ENCODE data around the gene TRABD2B. TPM values are rescaled to one million over a fixed set of nuclear protein-coding genes. Genes with fewer than 3 reads are reported as not detected.

Gene TRABD2B
- total RNA-seq, 2 donors from 2014 or later: 1.1 to 2.1 TPM

DNA sequence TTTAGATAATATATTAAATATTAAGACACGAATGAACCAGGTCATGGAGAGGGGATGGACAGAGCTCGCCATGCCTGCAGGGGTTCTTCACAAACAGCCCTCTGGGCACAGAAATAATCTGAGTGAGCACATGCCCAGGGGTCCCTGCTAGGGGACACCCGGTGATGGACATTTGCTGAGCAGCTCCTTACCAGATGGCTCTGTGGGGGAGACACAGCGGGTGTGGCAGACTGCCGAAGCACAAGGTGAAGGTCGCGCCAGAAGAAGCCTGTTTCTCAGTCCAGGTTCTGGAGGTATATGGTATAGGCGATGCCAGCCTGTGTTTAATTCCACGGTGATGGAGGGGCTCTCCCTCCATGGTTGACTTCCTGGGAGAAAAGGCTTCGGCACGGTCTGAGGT lies 9.6 kb downstream of the TRABD2B start:
- Histone ChIP-seq H3K27ac (no peak overlapping the region), H3K9me3 (no peaks in the 10 kb centered on the region), H3K4me3 (no peak overlapping the region), H3K36me3 (no peaks in the 10 kb centered on the region), H3K4me1 (replicated peaks) (no peaks in the 10 kb centered on the region), H3K27me3 (replicated peaks; ENCODE audit: insufficient read depth) (no peaks in the 10 kb centered on the region)
- intact Hi-C loops (cut with DNase I): no loop called here
- 97% methylated on average over 11 of the region's 11 CpGs for WGBS
- TF ChIP-seq, protein P1, sequence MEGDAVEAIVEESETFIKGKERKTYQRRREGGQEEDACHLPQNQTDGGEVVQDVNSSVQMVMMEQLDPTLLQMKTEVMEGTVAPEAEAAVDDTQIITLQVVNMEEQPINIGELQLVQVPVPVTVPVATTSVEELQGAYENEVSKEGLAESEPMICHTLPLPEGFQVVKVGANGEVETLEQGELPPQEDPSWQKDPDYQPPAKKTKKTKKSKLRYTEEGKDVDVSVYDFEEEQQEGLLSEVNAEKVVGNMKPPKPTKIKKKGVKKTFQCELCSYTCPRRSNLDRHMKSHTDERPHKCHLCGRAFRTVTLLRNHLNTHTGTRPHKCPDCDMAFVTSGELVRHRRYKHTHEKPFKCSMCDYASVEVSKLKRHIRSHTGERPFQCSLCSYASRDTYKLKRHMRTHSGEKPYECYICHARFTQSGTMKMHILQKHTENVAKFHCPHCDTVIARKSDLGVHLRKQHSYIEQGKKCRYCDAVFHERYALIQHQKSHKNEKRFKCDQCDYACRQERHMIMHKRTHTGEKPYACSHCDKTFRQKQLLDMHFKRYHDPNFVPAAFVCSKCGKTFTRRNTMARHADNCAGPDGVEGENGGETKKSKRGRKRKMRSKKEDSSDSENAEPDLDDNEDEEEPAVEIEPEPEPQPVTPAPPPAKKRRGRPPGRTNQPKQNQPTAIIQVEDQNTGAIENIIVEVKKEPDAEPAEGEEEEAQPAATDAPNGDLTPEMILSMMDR (IDR thresholded peaks at IDR 0.05): no peak
- TF ChIP-seq POLR2AphosphoS5 (IDR thresholded peaks at IDR 0.05): no peak
- no peak for TF ChIP-seq POLR2A (IDR thresholded peaks at IDR 0.05)
- no peak for DNase-seq (ENCODE audit: low spot score)

DNA sequence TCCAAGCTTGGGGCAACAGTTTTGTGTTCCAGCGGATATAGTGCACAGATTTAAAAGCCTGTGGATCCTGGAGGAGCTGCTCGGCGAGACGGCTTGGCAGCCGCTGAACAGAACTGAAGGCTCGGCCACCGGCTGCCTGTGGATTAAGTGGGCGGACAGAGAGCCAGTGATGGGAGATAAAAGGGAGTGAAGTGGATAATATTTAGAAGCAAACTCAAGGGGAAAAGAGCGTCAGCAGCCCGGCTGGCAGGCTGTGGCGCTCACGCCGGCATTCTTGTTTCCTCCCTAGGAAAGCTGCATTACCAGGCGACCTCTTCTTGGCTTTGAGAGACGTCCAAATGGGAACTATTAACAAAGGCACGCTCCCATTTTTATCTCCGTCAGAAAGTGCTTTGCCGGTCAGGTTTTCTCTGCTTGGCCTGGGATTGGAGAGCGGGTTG lies 10.4 kb downstream of the TRABD2B start:
- no peak overlapping the region for H3K4me3 ChIP-seq

DNA sequence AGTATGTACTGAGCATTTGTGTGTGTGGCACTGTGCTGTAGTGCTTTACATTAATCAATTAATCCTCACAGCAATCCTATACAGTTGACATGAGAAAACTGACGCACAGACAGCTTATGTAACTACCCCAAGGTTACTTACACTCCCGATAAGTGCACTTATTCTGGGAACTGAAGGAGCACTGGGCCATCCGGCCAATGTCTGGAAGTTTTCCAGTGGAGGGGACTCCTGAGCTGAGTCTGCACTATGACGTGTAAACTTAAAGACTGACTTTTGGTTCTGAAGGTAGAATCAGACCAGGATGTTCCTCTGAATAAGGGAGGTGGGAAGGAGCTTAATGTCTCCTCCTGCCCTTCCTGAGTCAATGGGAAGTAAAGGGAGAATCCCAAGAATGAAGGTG lies 12.2 kb downstream of the TRABD2B start:
- no peak overlapping the region for H3K27ac ChIP-seq
- H3K4me3 ChIP-seq: no peak overlapping the region
- TF ChIP-seq POLR2AphosphoS5 (IDR thresholded peaks at IDR 0.05): no peak
- TF ChIP-seq, protein P1 (IDR thresholded peaks at IDR 0.05): no peak
- no peak for TF ChIP-seq POLR2A (IDR thresholded peaks at IDR 0.05)
- intact Hi-C loops (cut with DNase I): no loop called here
- H3K9me3 ChIP-seq: no peaks in the 10 kb centered on the region
- no peaks in the 10 kb centered on the region for H3K36me3 ChIP-seq
- no peak for DNase-seq (ENCODE audit: low spot score)
- H3K27me3 ChIP-seq (replicated peaks; ENCODE audit: insufficient read depth): no peaks in the 10 kb centered on the region
- no peaks in the 10 kb centered on the region for H3K4me1 ChIP-seq (replicated peaks)
- 96% methylated on average over 4 of the region's 4 CpGs for WGBS

More for the DNA sequence above, 10.4 kb downstream of the TRABD2B start:
- Histone ChIP-seq H3K9me3 (no peaks in the 10 kb centered on the region), H3K4me1 (replicated peaks) (no peaks in the 10 kb centered on the region), H3K27ac (peak overlapping the region; percentile 8 to 49), H3K36me3 (no peaks in the 10 kb centered on the region), H3K27me3 (replicated peaks; ENCODE audit: insufficient read depth) (no peaks in the 10 kb centered on the region)
- TF ChIP-seq POLR2AphosphoS5 (IDR thresholded peaks at IDR 0.05) (no peak), POLR2A (IDR thresholded peaks at IDR 0.05) (no peak)
- TF ChIP-seq, protein P1 (IDR thresholded peaks at IDR 0.05): no peak
- DNase-seq (ENCODE audit: low spot score): no peak
- intact Hi-C loops (cut with DNase I): no loop called here
- WGBS: 6% methylated on average over 19 of the region's 19 CpGs

DNA sequence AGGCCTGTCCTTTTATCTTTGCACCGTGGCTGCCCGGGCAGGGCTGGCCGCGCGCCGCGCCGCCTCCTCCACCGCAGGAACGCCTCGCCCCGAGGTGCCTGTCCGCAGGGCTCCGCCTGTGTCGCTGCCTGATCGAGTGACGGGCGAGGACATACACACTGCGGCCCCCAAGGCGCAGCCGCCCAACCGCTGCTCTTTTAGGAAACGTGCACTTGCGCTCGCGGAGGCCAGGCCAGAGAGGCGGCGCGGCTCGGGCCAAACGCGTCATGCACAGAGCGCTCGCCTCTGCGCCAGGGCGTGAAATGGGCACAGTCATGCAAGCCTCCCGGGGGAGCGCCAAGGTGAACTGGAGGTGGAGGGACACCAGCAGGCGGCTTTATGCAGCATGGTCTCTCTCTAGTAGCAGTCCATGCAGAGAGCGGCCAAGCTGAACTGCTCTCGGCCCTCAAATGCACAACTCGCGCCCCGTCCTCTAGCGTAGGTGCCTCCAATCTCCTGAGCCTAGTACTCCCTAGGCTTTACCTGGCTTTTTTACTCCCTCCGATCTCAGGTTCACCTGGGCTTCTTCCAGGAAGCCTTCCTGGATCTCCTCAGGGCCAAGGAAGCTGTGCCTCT lies 12.9 kb downstream of the TRABD2B start:
- Histone ChIP-seq H3K27ac (no peak overlapping the region), H3K9me3 (no peaks in the 10 kb centered on the region), H3K36me3 (no peaks in the 10 kb centered on the region), H3K4me3 (no peak overlapping the region), H3K27me3 (replicated peaks; ENCODE audit: insufficient read depth) (no peaks in the 10 kb centered on the region), H3K4me1 (replicated peaks) (peaks cover under 1% of the 10 kb centered on the region)
- WGBS: 59% methylated on average over 46 of the region's 46 CpGs
- no peak for DNase-seq (ENCODE audit: low spot score)
- TF ChIP-seq POLR2AphosphoS5 (IDR thresholded peaks at IDR 0.05): no peak
- TF ChIP-seq, protein P1 (IDR thresholded peaks at IDR 0.05): no peak
- TF ChIP-seq POLR2A (IDR thresholded peaks at IDR 0.05): no peak
- intact Hi-C loops (cut with DNase I): no loop called here

DNA sequence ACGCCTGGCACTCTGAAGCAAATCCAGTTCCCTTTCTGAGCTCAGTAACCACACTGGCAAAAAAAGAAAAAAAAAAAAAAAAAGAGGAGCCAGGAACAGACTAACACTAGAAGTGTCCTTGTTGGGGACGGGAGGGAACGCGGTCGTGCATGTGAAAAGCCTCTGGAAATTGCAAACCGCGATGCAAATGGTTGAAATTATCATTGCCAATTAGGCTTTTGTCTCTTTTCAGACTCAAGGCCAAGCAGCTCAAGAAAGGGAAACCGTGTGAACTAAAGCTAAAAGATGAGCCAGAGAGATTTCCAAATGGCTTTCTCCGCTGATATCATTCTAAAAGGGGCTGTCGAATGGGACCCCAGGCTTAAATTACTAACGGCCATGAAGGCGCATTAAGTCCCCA lies 13.5 kb downstream of the TRABD2B start:
- intact Hi-C loops (cut with DNase I): no loop called here
- TF ChIP-seq POLR2AphosphoS5 (IDR thresholded peaks at IDR 0.05) (no peak), POLR2A (IDR thresholded peaks at IDR 0.05) (no peak)
- TF ChIP-seq, protein P1 (IDR thresholded peaks at IDR 0.05): no peak
- H3K4me3 ChIP-seq: no peak overlapping the region
- no peaks in the 10 kb centered on the region for H3K36me3 ChIP-seq
- no peak for DNase-seq (ENCODE audit: low spot score)
- H3K27ac ChIP-seq: no peak overlapping the region
- WGBS: 72% methylated on average over 12 of the region's 12 CpGs
- peaks cover 5% of the 10 kb centered on the region for H3K4me1 ChIP-seq (replicated peaks)
- no peaks in the 10 kb centered on the region for H3K27me3 ChIP-seq (replicated peaks; ENCODE audit: insufficient read depth)
- no peaks in the 10 kb centered on the region for H3K9me3 ChIP-seq

All from prostate gland (tissue), 2 donors.